ENCODE data around the gene SIM2. TPM values are rescaled to one million over a fixed set of nuclear protein-coding genes. Genes with fewer than 3 reads are reported as not detected.

The SIM2 gene
- total and polyA plus RNA-seq, 2 of the 13 experiments (the other 11 are each of a cell fraction or from before 2014, with no cell fraction given) = 0.36 to 0.53 TPM

- Histone ChIP-seq H3K79me2 (ENCODE audit: insufficient read depth, low read length) (no peaks in the 10 kb centered on the region), H3K36me3 (replicated peaks in 1 of 2; ENCODE audit: control insufficient read depth in 1 of 2, insufficient read depth in 2 of 2, low read length in 2 of 2) (peaks cover 0 to 7% of the 10 kb centered on the region in 2 experiments; a peak in 1 of 5 replicates), H3K9me3 (ENCODE audit: low read length) (no peaks in the 10 kb centered on the region), H4K20me1 (ENCODE audit: insufficient read depth, low read length) (no peaks in the 10 kb centered on the region), H2AFZ (ENCODE audit: low read length) (no peak overlapping the region), H3K27ac (ENCODE audit: extremely low read length, insufficient read depth, low read length) (no peak overlapping the region), H3K4me2 (ENCODE audit: low read depth, low read length) (no peak overlapping the region), H3K9ac (ENCODE audit: insufficient read depth, low read depth, low read length) (no peak overlapping the region), H3K27me3 (ENCODE audit: control insufficient read depth in 1 of 2, insufficient read depth in 2 of 2, low read length in 2 of 2) (no peaks in the 10 kb centered on the region), H3K4me3 (replicated peaks in 1 of 3; ENCODE audit: insufficient read depth in 1 of 3, low read depth in 2 of 3, low read length in 3 of 3) (no peak overlapping the region), H3K4me1 (ENCODE audit: insufficient read depth, low read length) (peaks cover 12% of the 10 kb centered on the region)
- BruUV-seq (replicated peaks) = no TSS peak
- TF ChIP-seq ZNF230 (CRISPR knock-in tag; IDR thresholded peaks at IDR 0.05) (no peak), ZNF570 (CRISPR knock-in tag; IDR thresholded peaks at IDR 0.05; ENCODE audit: borderline replicate concordance) (no peak), ZNF773 (CRISPR knock-in tag; IDR thresholded peaks at IDR 0.05; ENCODE audit: borderline replicate concordance) (no peak), NFATC3 (CRISPR knock-in tag; IDR thresholded peaks at IDR 0.05) (no peak), SMYD3 (CRISPR knock-in tag; IDR thresholded peaks at IDR 0.05) (no peak), RBM39 (IDR thresholded peaks at IDR 0.05; ENCODE audit: low read depth, low read length, poor library complexity, severe bottlenecking) (no peak), NFRKB (IDR thresholded peaks at IDR 0.05) (no peak), ZEB1 (IDR thresholded peaks at IDR 0.05; ENCODE audit: insufficient replicate concordance, low read depth) (no peak), ZNF883 (CRISPR knock-in tag; IDR thresholded peaks at IDR 0.05; ENCODE audit: not compliant biosample characterization) (no peak), ZNF646 (CRISPR knock-in tag; IDR thresholded peaks at IDR 0.05) (no peak), FOXC1 (CRISPR knock-in tag; IDR thresholded peaks at IDR 0.05; ENCODE audit: borderline replicate concordance) (no peak), RFX3 (CRISPR knock-in tag; IDR thresholded peaks at IDR 0.05) (no peak), TAF15 (IDR thresholded peaks at IDR 0.05; ENCODE audit: low read depth, low read length, poor library complexity, severe bottlenecking) (no peak), ZNF317 (CRISPR knock-in tag; IDR thresholded peaks at IDR 0.05) (no peak), ZNF720 (CRISPR knock-in tag; IDR thresholded peaks at IDR 0.05) (no peak), MIER2 (CRISPR knock-in tag; IDR thresholded peaks at IDR 0.05) (no peak), PAWR (CRISPR knock-in tag; IDR thresholded peaks at IDR 0.05; ENCODE audit: borderline replicate concordance) (no peak)
- no peak for DNase-seq (ENCODE audit: low spot score)
- 91% methylated on average over 14 of the region's 14 CpGs for WGBS (ENCODE audit: low lambda C conversion rate)
- POLR2A ChIA-PET = no interaction called here
- in situ Hi-C loops (cut with HindIII; ENCODE audit: extremely low pct_ligation_motif_present, low pct_unique_long_range_greater_than_20kb) (loop anchor here (5.0 kb wide), 1 partner anchor 177 kb away; no protein-coding TSS in a partner anchor), intact Hi-C loops (cut with micrococcal nuclease; ENCODE audit: unreplicated experiment) (loop anchor here (5.0 kb wide), 2 partner anchors 112 to 177 kb away; no protein-coding TSS in a partner anchor)
- no peak for FAIRE-seq
- ATAC-seq = no peak
- CTCF ChIA-PET (ENCODE audit: low intra/inter-chr PET ratio, low total read pairs) = no interaction called here
Measured at GRCh38 chr21:36749935-36750575, 51.1 kb downstream of the SIM2 start.

Data from HepG2 (cell line).